ENCODE results near the gene RAB37.

GRCh38 chr17:74773414-74773813, 36.4 kb downstream of the RAB37 start:
- TF ChIP-seq POLR2AphosphoS5 (IDR thresholded peaks at IDR 0.05) (no peak), CTCF (IDR thresholded peaks at IDR 0.05) (no peak), POLR2A (IDR thresholded peaks at IDR 0.05) (no peak)
